HEK293 (cell line): ENCODE data around the gene PNRC1.
A peak's percentile ranks its signal among the peaks of the same experiment; 100 is the strongest.

ENCODE experiments used
- CTCF ChIA-PET: fragments of 350-600 bp; formaldehyde crosslinking; extraction: SDS; loops from one replicate; lab custom pipeline; 2021; ENCODE audit warnings: antibody characterized with exemption; lab: Yijun Ruan, JAX
- POLR2A ChIA-PET: fragments of 300-600 bp; formaldehyde crosslinking; extraction: SDS; loops from one replicate; lab custom pipeline; 2020; ENCODE audit warnings: antibody characterized with exemption, inconsistent platforms; lab: Yijun Ruan, JAX
- H3K27ac ChIP-seq: fragments of 200-500 bp; sonication (Bioruptor generic); 2 replicates; pipeline ENCODE4 v1.5.1; 2014; ENCODE audit warnings: low read depth, low read length, control low read depth, inconsistent platforms; ENCODE audit errors: extremely low read depth
- H3K36me3 ChIP-seq, 2 experiments: fragments of 200-500 bp in 1 of 2; sonication (Bioruptor generic) in 1 of 2; 1 replicate in 1 of 2; 2 replicates in 1 of 2; pipeline ENCODE4 v1.5.1; 2014 to 2017; ENCODE audit warnings: inconsistent platforms in 2 of 2, low read length in 2 of 2; ENCODE audit not compliant: control insufficient read depth in 2 of 2, insufficient read depth in 1 of 2
- H3K4me1 ChIP-seq: fragments of 200-500 bp; sonication (Bioruptor generic); 2 replicates; pipeline ENCODE4 v1.5.1; 2014; ENCODE audit warnings: mild to moderate bottlenecking, low read length, inconsistent platforms; ENCODE audit not compliant: control insufficient read depth, insufficient read depth
- H3K4me3 ChIP-seq: 2 replicates; pipeline ENCODE4 v1.5.1; 2011; ENCODE audit warnings: low read depth, mild to moderate bottlenecking, control low read depth, low read length, moderate library complexity
- H3K9me3 ChIP-seq: fragments of 200-500 bp; sonication (Bioruptor generic); 2 replicates; pipeline ENCODE4 v1.5.1; 2014; ENCODE audit warnings: low read depth, low read length, inconsistent platforms; ENCODE audit not compliant: control insufficient read depth, insufficient read depth
- EGR2 ChIP-seq: fragments of 450-650 bp; formaldehyde crosslinking; IDR thresholded peaks from 2 replicates; pipeline ENCODE4 v1.5.1; 2016; ENCODE audit warnings: low read depth, missing biosample characterization, missing genetic modification characterization
- GLI2 ChIP-seq: fragments of 450-650 bp; formaldehyde crosslinking; IDR thresholded peaks from 2 replicates; pipeline ENCODE4; 2017; ENCODE audit warnings: missing biosample characterization, missing genetic modification characterization, low read depth, borderline replicate concordance
- KLF10 ChIP-seq: fragments of 450-650 bp; IDR thresholded peaks from 2 replicates; pipeline ENCODE4 v1.5.1; 2018; ENCODE audit warnings: missing biosample characterization, mild to moderate bottlenecking, missing genetic modification characterization
- KLF16 ChIP-seq: fragments of 450-650 bp; formaldehyde crosslinking; IDR thresholded peaks from 2 replicates; pipeline ENCODE4 v1.5.1; 2017; ENCODE audit warnings: missing biosample characterization, missing genetic modification characterization
- REPIN1 ChIP-seq: fragments of 450-650 bp; formaldehyde crosslinking; IDR thresholded peaks from 2 replicates; pipeline ENCODE4 v1.5.1; 2017; ENCODE audit warnings: missing biosample characterization, missing genetic modification characterization, low read depth
- SCRT2 ChIP-seq: fragments of 450-650 bp; formaldehyde crosslinking; IDR thresholded peaks from 2 replicates; pipeline ENCODE4 v1.5.1; 2016; ENCODE audit warnings: missing biosample characterization, missing genetic modification characterization
- TCF7L2 ChIP-seq: IDR thresholded peaks from 2 replicates; pipeline ENCODE4 v1.6.1; 2011; ENCODE audit warnings: low read depth, mild to moderate bottlenecking, inconsistent platforms, low read length, moderate library complexity, borderline replicate concordance
- WT1 ChIP-seq: fragments of 450-650 bp; formaldehyde crosslinking; IDR thresholded peaks from 2 replicates; pipeline ENCODE4 v1.5.1; 2016; ENCODE audit warnings: missing biosample characterization, missing genetic modification characterization
- YY1 ChIP-seq: fragments of 450-650 bp; formaldehyde crosslinking; IDR thresholded peaks from 2 replicates; pipeline ENCODE4 v1.5.1; 2018; ENCODE audit warnings: missing biosample characterization, missing genetic modification characterization
- ZBTB11 ChIP-seq: fragments of 450-650 bp; formaldehyde crosslinking; conservative IDR thresholded peaks from 2 replicates; pipeline ENCODE4 v1.5.1; 2016; ENCODE audit warnings: low read depth, missing biosample characterization, missing genetic modification characterization
- ZBTB20 ChIP-seq: fragments of 450-650 bp; formaldehyde crosslinking; IDR thresholded peaks from 2 replicates; pipeline ENCODE4 v1.5.1; 2016; ENCODE audit warnings: missing biosample characterization, missing genetic modification characterization
- ZBTB49 ChIP-seq: fragments of 450-650 bp; formaldehyde crosslinking; IDR thresholded peaks from 2 replicates; pipeline ENCODE4 v1.5.1; 2016; ENCODE audit warnings: missing biosample characterization, missing genetic modification characterization, low read depth
- ZIC2 ChIP-seq: fragments of 450-650 bp; formaldehyde crosslinking; IDR thresholded peaks from 2 replicates; pipeline ENCODE4 v1.5.1; 2016; ENCODE audit warnings: missing biosample characterization, missing genetic modification characterization
- ZNF10 ChIP-seq: fragments of 450-650 bp; formaldehyde crosslinking; IDR thresholded peaks from 2 replicates; pipeline ENCODE4 v1.5.1; 2017; ENCODE audit warnings: missing biosample characterization, missing genetic modification characterization
- ZNF174 ChIP-seq: fragments of 450-650 bp; formaldehyde crosslinking; IDR thresholded peaks from 2 replicates; pipeline ENCODE4 v1.5.0; 2017; ENCODE audit warnings: missing biosample characterization, mild to moderate bottlenecking, missing genetic modification characterization
- ZNF202 ChIP-seq: fragments of 450-650 bp; formaldehyde crosslinking; IDR thresholded peaks from 2 replicates; pipeline ENCODE4 v1.5.1; 2016; ENCODE audit warnings: missing biosample characterization, missing genetic modification characterization, borderline replicate concordance
- ZNF214 ChIP-seq: fragments of 450-650 bp; formaldehyde crosslinking; IDR thresholded peaks from 2 replicates; pipeline ENCODE4 v1.5.1; 2017; ENCODE audit warnings: missing biosample characterization, mild to moderate bottlenecking, missing genetic modification characterization, borderline replicate concordance
- ZNF223 ChIP-seq: fragments of 450-650 bp; formaldehyde crosslinking; IDR thresholded peaks from 2 replicates; pipeline ENCODE4 v1.5.1; 2016; ENCODE audit warnings: missing biosample characterization, missing genetic modification characterization
- ZNF248 ChIP-seq: fragments of 450-650 bp; formaldehyde crosslinking; IDR thresholded peaks from 2 replicates; pipeline ENCODE4 v1.5.1; 2017; ENCODE audit warnings: missing biosample characterization, missing genetic modification characterization
- ZNF404 ChIP-seq: fragments of 450-650 bp; formaldehyde crosslinking; IDR thresholded peaks from 2 replicates; pipeline ENCODE4 v1.5.1; 2017; ENCODE audit warnings: missing biosample characterization, missing genetic modification characterization
- ZNF473 ChIP-seq: fragments of 450-650 bp; formaldehyde crosslinking; IDR thresholded peaks from 2 replicates; pipeline ENCODE4 v1.5.1; 2017; ENCODE audit warnings: missing biosample characterization, missing genetic modification characterization
- ZNF48 ChIP-seq: fragments of 450-650 bp; formaldehyde crosslinking; IDR thresholded peaks from 2 replicates; pipeline ENCODE4 v1.5.1; 2016; ENCODE audit warnings: missing biosample characterization, missing genetic modification characterization
- ZNF514 ChIP-seq: fragments of 450-650 bp; formaldehyde crosslinking; IDR thresholded peaks from 2 replicates; pipeline ENCODE4 v1.5.1; 2016; ENCODE audit warnings: missing biosample characterization, missing genetic modification characterization
- ZNF555 ChIP-seq: fragments of 450-650 bp; formaldehyde crosslinking; conservative IDR thresholded peaks from 2 replicates; pipeline ENCODE4 v1.5.1; 2017; ENCODE audit warnings: missing biosample characterization, mild to moderate bottlenecking, missing genetic modification characterization, inconsistent platforms
- ZNF580 ChIP-seq: fragments of 450-650 bp; formaldehyde crosslinking; IDR thresholded peaks from 2 replicates; pipeline ENCODE4 v1.5.1; 2016; ENCODE audit warnings: missing biosample characterization, missing genetic modification characterization
- ZNF660 ChIP-seq: fragments of 450-650 bp; IDR thresholded peaks from 2 replicates; pipeline ENCODE4 v1.5.1; 2018; ENCODE audit warnings: missing biosample characterization, mild to moderate bottlenecking, missing genetic modification characterization
- ZNF747 ChIP-seq: fragments of 450-650 bp; formaldehyde crosslinking; IDR thresholded peaks from 2 replicates; pipeline ENCODE4 v1.5.1; 2016; ENCODE audit warnings: missing biosample characterization, missing genetic modification characterization
- ZNF791 ChIP-seq: fragments of 450-650 bp; formaldehyde crosslinking; IDR thresholded peaks from 2 replicates; pipeline ENCODE4 v1.5.1; 2016; ENCODE audit warnings: missing biosample characterization, missing genetic modification characterization
- ZXDB ChIP-seq: fragments of 450-650 bp; formaldehyde crosslinking; IDR thresholded peaks from 2 replicates; pipeline ENCODE4 v1.5.1; 2016; ENCODE audit warnings: missing biosample characterization, missing genetic modification characterization

The PNRC1 gene

DNA sequence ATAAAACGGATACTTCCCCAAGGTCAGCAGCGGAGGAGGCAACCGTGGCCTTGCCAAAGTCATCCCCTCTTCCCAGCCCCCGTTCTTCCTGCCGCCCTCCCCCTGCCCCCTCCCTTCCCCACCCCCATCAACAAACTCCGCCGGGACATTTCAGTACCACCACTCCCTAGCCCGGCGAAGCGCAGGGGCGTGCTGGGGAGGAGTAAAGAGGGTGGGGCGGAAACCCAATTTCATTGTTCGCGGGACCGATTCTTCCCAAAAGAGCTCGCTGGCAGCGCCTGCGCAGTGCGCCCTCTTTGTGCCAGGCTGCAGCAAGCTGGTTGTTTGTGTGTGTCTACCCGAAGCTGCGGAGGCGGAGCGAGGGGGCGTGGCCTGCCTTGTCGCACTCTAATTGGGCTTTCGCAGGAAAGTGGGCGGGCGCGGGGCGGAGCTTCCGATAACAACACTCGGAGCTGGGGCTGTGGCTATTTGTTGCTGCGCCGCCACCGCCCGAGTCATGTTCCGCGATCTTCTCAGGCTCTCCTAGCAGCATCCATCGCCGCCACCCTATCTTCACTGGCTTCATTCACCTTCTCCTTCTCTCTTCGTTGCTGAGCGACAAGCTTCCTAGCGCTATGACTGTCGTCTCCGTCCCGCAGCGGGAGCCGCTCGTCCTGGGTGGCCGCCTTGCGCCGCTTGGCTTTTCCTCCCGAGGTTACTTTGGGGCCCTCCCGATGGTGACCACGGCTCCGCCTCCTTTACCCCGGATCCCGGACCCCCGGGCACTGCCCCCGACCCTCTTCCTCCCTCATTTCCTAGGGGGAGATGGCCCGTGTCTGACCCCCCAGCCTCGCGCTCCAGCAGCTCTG is at the start of gene PNRC1:
Gene PNRC1 (plus strand): TSS at position 471 of the 848 bp plus-strand sequence. CDS start 144 bp downstream, at position 615.
- Histone ChIP-seq H3K27ac (peak within 1 kb of the TSS; percentile 99), H3K36me3 (peaks cover 20 to 36% of the 10 kb centered on the region in 2 experiments), H3K4me1 (peaks cover 9% of the 10 kb centered on the region; the same call in 1 of the 2 replicates), H3K4me3 (peak within 1 kb of the TSS; percentile 99), H3K9me3 (no peaks in the 10 kb centered on the region)
- ChIA-PET CTCF (interaction anchor here (0.6 to 1.9 kb wide), 5 partner anchors 37 to 1142 kb away, joined by 3 to 13 read pairs (median 3); no protein-coding TSS in a partner anchor), POLR2A (interaction anchor here (0.6 to 10.4 kb wide), 60 partner anchors 10 to 1429 kb away, joined by 3 to 84 read pairs (median 4); partner anchors contain the start of genes CASP8AP2, GABRR1, PM20D2 and RNGTT)
- TF ChIP-seq KLF16 (tag by site-specific recombination) (peak; percentile 91), ZNF791 (no peak), TCF7L2 (no peak), SCRT2 (tag by site-specific recombination) (peak; percentile 97), ZNF473 (tag by site-specific recombination) (no peak), KLF10 (tag by site-specific recombination) (peak; percentile 91), ZBTB20 (peak; percentile 62; the same call in 1 of the 2 replicates), ZNF223 (tag by site-specific recombination) (no peak), ZNF404 (no peak), ZNF660 (tag by site-specific recombination) (peak; percentile 14; the same call in 1 of the 2 replicates), ZNF174 (tag by site-specific recombination) (no peak), ZNF514 (tag by site-specific recombination) (no peak), REPIN1 (tag by site-specific recombination) (peak; percentile 92), ZBTB11 (tag by site-specific recombination) (peak; percentile 28; the same call in 1 of the 2 replicates), EGR2 (tag by site-specific recombination) (peak; percentile 78), ZIC2 (tag by site-specific recombination) (peak; percentile 26), ZNF248 (tag by site-specific recombination) (no peak), ZNF747 (tag by site-specific recombination) (no peak), ZNF10 (tag by site-specific recombination) (no peak; the same call in 1 of the 2 replicates), ZNF48 (no peak), ZNF214 (no peak), ZNF202 (no peak), WT1 (tag by site-specific recombination) (peak; percentile 6; the same call in 1 of the 2 replicates), YY1 (tag by site-specific recombination) (no peak), ZNF580 (tag by site-specific recombination) (no peak), ZXDB (peak; percentile 59), ZBTB49 (no peak), GLI2 (tag by site-specific recombination) (no peak), ZNF555 (tag by site-specific recombination) (no peak)
